ENCODE measurements around the gene GPR62. TPM values are rescaled to one million over a fixed set of nuclear protein-coding genes. Genes with fewer than 3 reads are reported as not detected.

The GPR62 gene, protein sequence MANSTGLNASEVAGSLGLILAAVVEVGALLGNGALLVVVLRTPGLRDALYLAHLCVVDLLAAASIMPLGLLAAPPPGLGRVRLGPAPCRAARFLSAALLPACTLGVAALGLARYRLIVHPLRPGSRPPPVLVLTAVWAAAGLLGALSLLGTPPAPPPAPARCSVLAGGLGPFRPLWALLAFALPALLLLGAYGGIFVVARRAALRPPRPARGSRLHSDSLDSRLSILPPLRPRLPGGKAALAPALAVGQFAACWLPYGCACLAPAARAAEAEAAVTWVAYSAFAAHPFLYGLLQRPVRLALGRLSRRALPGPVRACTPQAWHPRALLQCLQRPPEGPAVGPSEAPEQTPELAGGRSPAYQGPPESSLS
- total RNA-seq (2021; fragmentation: NEBNext Ultra II Directional; extraction: Animal tissue kit (Norgen Biotek cat#: 25700)) = 0.19 and 0.22 TPM in 2 replicates
- polyA plus RNA-seq (2011; rRNA removed) = 0.29 and 0.36 TPM in 2 replicates
- 0.37 TPM for polyA plus RNA-seq (2011; cell fraction: cytosol; rRNA removed)
- polyA plus RNA-seq (2011; cell fraction: nucleus; rRNA removed) = 0.51 TPM
- polyA plus RNA-seq (2012, experiment 1 of 2) = 0.32 to 0.67 TPM (median 0.48 TPM) in 4 replicates
- polyA plus RNA-seq (2012, experiment 2 of 2) = 0.25 TPM
- 0.28 TPM for polyA plus RNA-seq (2013, experiment 1 of 2)
- 0.22 TPM for polyA plus RNA-seq (2013, experiment 2 of 2)
- 0.07 and 0.35 TPM in 2 replicates for polyA minus RNA-seq (2011; rRNA and poly(A)+ RNA removed)
- polyA minus RNA-seq (2011; cell fraction: cytosol; rRNA and poly(A)+ RNA removed) = 0.51 TPM
- 1.00 TPM for polyA minus RNA-seq (2011; cell fraction: nucleus; rRNA and poly(A)+ RNA removed)
- long read RNA-seq, experiment 1 = 0 reads
- long read RNA-seq, experiment 2 = 0 reads

GRCh38 chr3:51955175-51955892 lies at the start of gene GPR62:
Gene GPR62, plus strand, starts transcription at chr3:51955381. Its CDS starts 272 bp downstream, at chr3:51955653.
- no peak for FAIRE-seq
- 30% methylated on average over 16 of the region's 33 CpGs; no CpG with 5 or more reads in 1 of the 2 experiments for WGBS, 2 experiments (ENCODE audit: extremely low coverage in 1 of 2, insufficient coverage in 1 of 2, insufficient read length in 1 of 2, insufficient replicate concordance in 2 of 2, low coverage in 1 of 2, low lambda C conversion rate in 2 of 2, missing lambda C conversion rate in 1 of 2)
- no peak within 1 kb of the TSS for H3K27ac ChIP-seq (ENCODE audit: low read depth, low read length)
- no peak for TF ChIP-seq TBP (IDR thresholded peaks at IDR 0.05; ENCODE audit: low read depth, low read length)
- TF ChIP-seq CTBP2 (IDR thresholded peaks at IDR 0.05; ENCODE audit: borderline replicate concordance, insufficient read depth, insufficient read length, low read length) = no peak
- TF ChIP-seq, protein P1, sequence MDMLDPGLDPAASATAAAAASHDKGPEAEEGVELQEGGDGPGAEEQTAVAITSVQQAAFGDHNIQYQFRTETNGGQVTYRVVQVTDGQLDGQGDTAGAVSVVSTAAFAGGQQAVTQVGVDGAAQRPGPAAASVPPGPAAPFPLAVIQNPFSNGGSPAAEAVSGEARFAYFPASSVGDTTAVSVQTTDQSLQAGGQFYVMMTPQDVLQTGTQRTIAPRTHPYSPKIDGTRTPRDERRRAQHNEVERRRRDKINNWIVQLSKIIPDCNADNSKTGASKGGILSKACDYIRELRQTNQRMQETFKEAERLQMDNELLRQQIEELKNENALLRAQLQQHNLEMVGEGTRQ (IDR thresholded peaks at IDR 0.05; ENCODE audit: low read length) = no peak
- no peak for TF ChIP-seq SIX5 (IDR thresholded peaks at IDR 0.05; ENCODE audit: low read depth, low read length)
- TF ChIP-seq BRCA1 (IDR thresholded peaks at IDR 0.05; ENCODE audit: low read depth, low read length) = no peak
- TF ChIP-seq YY1 (IDR thresholded peaks at IDR 0.05; ENCODE audit: low read depth, low read length) = peak; percentile 61; the same call in 1 of the 2 replicates
- TF ChIP-seq BACH1 (IDR thresholded peaks at IDR 0.05; ENCODE audit: low read length) = no peak

More at GRCh38 chr3:51955175-51955892, at the start of gene GPR62:
- peak within 1 kb of the TSS in 2 of 4 experiments; percentile 9 to 14; a peak in 2 of 7 replicates for H3K9ac ChIP-seq (replicated peaks in 1 of 4; ENCODE audit: extremely low read depth in 1 of 4, low read depth in 3 of 4, low read length in 3 of 4)
- peak within 1 kb of the TSS; percentile 13 to 66 (median 48) for H3K4me3 ChIP-seq (ENCODE audit: extremely low read depth in 1 of 4, insufficient read depth in 2 of 4, low read depth in 3 of 4, low read length in 4 of 4)
- H2BK20ac ChIP-seq (ENCODE audit: low read length) = no peak within 1 kb of the TSS
- H3K9me3 ChIP-seq (ENCODE audit: insufficient read depth in 2 of 2, low read depth in 1 of 2, low read length in 1 of 2) = no peaks in the 10 kb centered on the region
- H4K91ac ChIP-seq (replicated peaks; ENCODE audit: insufficient read length, low read length) = peak within 1 kb of the TSS; percentile 61
- peak within 1 kb of the TSS; percentile 71 for H3K18ac ChIP-seq (ENCODE audit: extremely low read depth, low read length)
- H2AK5ac ChIP-seq (ENCODE audit: low read depth, low read length) = no peak within 1 kb of the TSS
- H4K20me1 ChIP-seq (replicated peaks in 1 of 2; ENCODE audit: control insufficient read depth in 1 of 2, insufficient read depth in 2 of 2, low read length in 2 of 2) = peaks cover 0 to 2% of the 10 kb centered on the region in 2 experiments
- peak within 1 kb of the TSS; percentile 6 for H3K4ac ChIP-seq (replicated peaks; ENCODE audit: insufficient read length, low read depth, low read length)
- H3K56ac ChIP-seq (replicated peaks; ENCODE audit: insufficient read length, low read depth, low read length) = no peak within 1 kb of the TSS
- H3K4me1 ChIP-seq (replicated peaks in 1 of 4; ENCODE audit: control insufficient read depth in 3 of 4, insufficient read depth in 4 of 4, low read length in 3 of 4) = peaks cover 0 to 15% (median 7%) of the 10 kb centered on the region in 4 experiments; a peak in 6 of 7 replicates
- peaks cover 15 to 43% (median 35%) of the 10 kb centered on the region in 4 experiments for H3K27me3 ChIP-seq (replicated peaks in 1 of 4; ENCODE audit: control insufficient read depth in 3 of 4, extremely low read depth in 1 of 4, insufficient read depth in 3 of 4, low read length in 3 of 4)
- no peak within 1 kb of the TSS for H2BK120ac ChIP-seq (replicated peaks; ENCODE audit: low read depth, low read length)
- H3K14ac ChIP-seq (ENCODE audit: insufficient read length) = no peak within 1 kb of the TSS
- no peak within 1 kb of the TSS for H4K5ac ChIP-seq (ENCODE audit: insufficient read length, low read depth, low read length)
- no peak within 1 kb of the TSS for H3K23ac ChIP-seq (ENCODE audit: insufficient read length)
- peak within 1 kb of the TSS; percentile 92; the same call in 1 of the 2 replicates for H2AFZ ChIP-seq (ENCODE audit: low read length)
- peak within 1 kb of the TSS; percentile 91 for H4K8ac ChIP-seq (ENCODE audit: extremely low read depth, insufficient read depth, low read length)
- CTCF ChIA-PET (ENCODE audit: partially characterized antibody) = interaction anchor here (0.9 to 5.7 kb wide), 7 partner anchors 8 to 98 kb away, joined by 3 to 29 read pairs (median 7); partner anchors contain the start of genes ABHD14A, ABHD14B, PARP3 and RRP9
- H2BK15ac ChIP-seq (ENCODE audit: low read length) = peak within 1 kb of the TSS; percentile 99
- POLR2A ChIA-PET (ENCODE audit: partially characterized antibody) = interaction anchor here (0.7 to 15.7 kb wide), 7 partner anchors 9 to 38 kb away, joined by 4 to 148 read pairs (median 13); partner anchors contain the start of genes ABHD14B, ACY1, PARP3 and PCBP4
- H3K4me2 ChIP-seq (ENCODE audit: insufficient read depth in 1 of 2, low read depth in 2 of 2, low read length in 2 of 2) = peak within 1 kb of the TSS; percentile 59 to 88
- H3K79me2 ChIP-seq (ENCODE audit: control insufficient read depth in 1 of 2, insufficient read depth in 2 of 2, low read length in 2 of 2) = no peaks in the 10 kb centered on the region
- no peak for DNase-seq (ENCODE audit: low read depth in 1 of 2, low spot score in 2 of 2)
- peaks cover 8% of the 10 kb centered on the region; the same call in 1 of the 2 replicates for H3K23me2 ChIP-seq (ENCODE audit: low read depth, low read length)
- peak within 1 kb of the TSS; percentile 86; the same call in 1 of the 2 replicates for H2BK12ac ChIP-seq (ENCODE audit: low read depth, low read length)
- no peaks in the 10 kb centered on the region for H3K79me1 ChIP-seq (ENCODE audit: low read depth, low read length)
- no peak within 1 kb of the TSS for H2BK5ac ChIP-seq (ENCODE audit: low read depth, low read length)
- H3K36me3 ChIP-seq (ENCODE audit: control insufficient read depth in 2 of 4, insufficient read depth in 4 of 4, low read length in 3 of 4) = no peaks in the 10 kb centered on the region

Data from H1 (cell line).